Skeletal muscle tissue (tissue), 4 donors: Measurements from ENCODE around the gene PTGR3. TPM values are rescaled to one million over a fixed set of nuclear protein-coding genes. Genes with fewer than 3 reads are reported as not detected.

ENCODE experiments used
- H3K27ac ChIP-seq: one replicate; pipeline ENCODE4 v1.7.0; 2013; ENCODE audit warnings: mild to moderate bottlenecking, low read depth, low read length, inconsistent platforms
- H3K27me3 ChIP-seq, 3 donors: one replicate each; pipeline ENCODE4 v1.7.0; 2013; ENCODE audit warnings: low read length in 3 of 3; ENCODE audit not compliant: control insufficient read depth in 3 of 3, insufficient read depth in 3 of 3
- H3K36me3 ChIP-seq, 3 donors: one replicate each; pipeline ENCODE4 v1.7.0; 2013; ENCODE audit warnings: low read length in 3 of 3; ENCODE audit not compliant: control insufficient read depth in 3 of 3, insufficient read depth in 3 of 3
- H3K4me1 ChIP-seq, 3 donors: one replicate each; pipeline ENCODE4 v1.7.0; 2013; ENCODE audit warnings: low read length in 3 of 3, mild to moderate bottlenecking in 3 of 3; ENCODE audit not compliant: control insufficient read depth in 3 of 3, insufficient read depth in 3 of 3
- H3K4me3 ChIP-seq, 3 donors: one replicate each; pipeline ENCODE4 v1.7.0; 2013; ENCODE audit warnings: low read length in 3 of 3
- H3K9ac ChIP-seq, 3 donors: one replicate each; pipeline ENCODE4 v1.7.0; 2013; ENCODE audit warnings: low read length in 3 of 3, mild to moderate bottlenecking in 3 of 3, moderate library complexity in 2 of 3, low read depth in 1 of 3
- H3K9me3 ChIP-seq, 3 donors: one replicate each; pipeline ENCODE4 v1.7.0; 2013; ENCODE audit warnings: low read length in 3 of 3; ENCODE audit not compliant: control insufficient read depth in 3 of 3
- total RNA-seq: library from RNA; depleted of rRNA; stranded (reverse); fragments of >200 nt; gene quantifications from one replicate; pipeline ENCODE4 v1.2.3, GENCODE V29; 2014
- donor health status: Osteomylitis.

Gene PTGR3
- total RNA-seq, 1 donor from 2014 or later, result 12.5 TPM

- Histone ChIP-seq H3K27ac (peak within 1 kb of the TSS; percentile 96), H3K9ac (peak within 1 kb of the TSS; percentile 83 to 96 (median 95)), H3K4me1 (peaks cover 36 to 51% (median 46%) of the 10 kb centered on the region in 3 donors), H3K4me3 (peak within 1 kb of the TSS; percentile 84 to 98 (median 94)), H3K27me3 (no peaks in the 10 kb centered on the region), H3K9me3 (no peaks in the 10 kb centered on the region), H3K36me3 (no peaks in the 10 kb centered on the region)
Measured at GRCh38 chr18:75210274-75211001, 1.5 kb upstream of the PTGR3 start, which contains the start of gene TSHZ1. Gene TSHZ1 (plus strand): TSS chr18:75210797. CDS start chr18:75211877, 1,080 bp downstream.

- peaks cover 38 to 55% (median 46%) of the 10 kb centered on the region in 3 donors for H3K4me1 ChIP-seq
- H3K9ac ChIP-seq, result peak overlapping the region; percentile 75 to 96 (median 95)
- no peaks in the 10 kb centered on the region for H3K27me3 ChIP-seq
- H3K36me3 ChIP-seq, result no peaks in the 10 kb centered on the region
- H3K27ac ChIP-seq, result peak overlapping the region; percentile 96
- no peaks in the 10 kb centered on the region for H3K9me3 ChIP-seq
- H3K4me3 ChIP-seq, result peak overlapping the region; percentile 66 to 98 (median 84)
Measured at GRCh38 chr18:75209951-75210258, 966 bp upstream of the PTGR3 start.

- Histone ChIP-seq H3K36me3 (no peaks in the 10 kb centered on the region), H3K4me1 (peaks cover 46 to 47% (median 46%) of the 10 kb centered on the region in 3 donors), H3K9me3 (no peaks in the 10 kb centered on the region), H3K4me3 (peak overlapping the region; percentile 75 to 98 (median 97)), H3K9ac (peak overlapping the region; percentile 86 to 96 (median 93)), H3K27me3 (no peaks in the 10 kb centered on the region), H3K27ac (peak overlapping the region; percentile 96)
Measured at GRCh38 chr18:75208836-75209128, 157 bp downstream of the PTGR3 start.

- Histone ChIP-seq H3K27me3 (no peaks in the 10 kb centered on the region), H3K27ac (peak overlapping the region; percentile 96), H3K9me3 (no peaks in the 10 kb centered on the region), H3K36me3 (no peaks in the 10 kb centered on the region), H3K4me1 (peaks cover 46 to 48% (median 47%) of the 10 kb centered on the region in 3 donors), H3K4me3 (peak overlapping the region; percentile 83 to 98 (median 97)), H3K9ac (peak overlapping the region; percentile 86 to 96 (median 93))
Measured at GRCh38 chr18:75208155-75208835, 644 bp downstream of the PTGR3 start.

- Histone ChIP-seq H3K27me3 (no peaks in the 10 kb centered on the region), H3K4me3 (peak overlapping the region; percentile 83 to 98 (median 97)), H3K27ac (peak overlapping the region; percentile 96), H3K9me3 (no peaks in the 10 kb centered on the region), H3K36me3 (no peaks in the 10 kb centered on the region), H3K9ac (peak overlapping the region; percentile 86 to 96 (median 93)), H3K4me1 (peaks cover 40 to 49% (median 48%) of the 10 kb centered on the region in 3 donors)
Measured at GRCh38 chr18:75207310-75208154, 1.4 kb downstream of the PTGR3 start.

GRCh38 chr18:75206452-75207309, 2.3 kb downstream of the PTGR3 start:
- H3K27me3 ChIP-seq, result no peaks in the 10 kb centered on the region
- H3K36me3 ChIP-seq, result no peaks in the 10 kb centered on the region
- no peaks in the 10 kb centered on the region for H3K9me3 ChIP-seq
- H3K4me1 ChIP-seq, result peaks cover 44 to 54% (median 53%) of the 10 kb centered on the region in 3 donors
- H3K27ac ChIP-seq, result peak overlapping the region; percentile 96
- peak overlapping the region; percentile 83 to 98 (median 97) for H3K4me3 ChIP-seq
- H3K9ac ChIP-seq, result peak overlapping the region; percentile 86 to 96 (median 93)

GRCh38 chr18:75205514-75206132, 3.3 kb downstream of the PTGR3 start:
- H3K4me3 ChIP-seq, result peak overlapping the region in 2 of 3 donors; percentile 54 to 69
- peaks cover 0 to 2% (median 0%) of the 10 kb centered on the region in 3 donors for H3K36me3 ChIP-seq
- peaks cover 55 to 64% (median 63%) of the 10 kb centered on the region in 3 donors for H3K4me1 ChIP-seq
- peak overlapping the region; percentile 58 to 86 (median 68) for H3K9ac ChIP-seq
- peak overlapping the region; percentile 83 for H3K27ac ChIP-seq
- H3K27me3 ChIP-seq, result no peaks in the 10 kb centered on the region
- no peaks in the 10 kb centered on the region for H3K9me3 ChIP-seq

GRCh38 chr18:75204732-75205513, 4.0 kb downstream of the PTGR3 start:
- Histone ChIP-seq H3K4me3 (peak overlapping the region; percentile 54 to 69 (median 63)), H3K27me3 (no peaks in the 10 kb centered on the region), H3K9me3 (no peaks in the 10 kb centered on the region), H3K4me1 (peaks cover 62 to 70% (median 65%) of the 10 kb centered on the region in 3 donors), H3K27ac (peak overlapping the region; percentile 83), H3K9ac (peak overlapping the region; percentile 58 to 86 (median 68)), H3K36me3 (peaks cover 0 to 2% (median 0%) of the 10 kb centered on the region in 3 donors)
